ENCODE data around the gene ENTREP3. TPM values are rescaled to one million over a fixed set of nuclear protein-coding genes. Genes with fewer than 3 reads are reported as not detected.

ENTREP3 gene
- total RNA-seq, 1 experiment from 2014 or later: 12.6 TPM

- no peak for DNase-seq (ENCODE audit: low spot score)
Observed at GRCh38 chr1:155279268-155279667, 24.0 kb upstream of the ENTREP3 start.

GRCh38 chr1:155278689-155279160 lies 23.4 kb upstream of the ENTREP3 start:
- DNase-seq (ENCODE audit: low spot score): no peak

- DNase-seq (ENCODE audit: low spot score): peak; percentile 60
Observed at GRCh38 chr1:155277902-155278688, 22.8 kb upstream of the ENTREP3 start.

GRCh38 chr1:155277070-155277901 lies 22.0 kb upstream of the ENTREP3 start, which contains the start of gene HCN3:
TSS of gene HCN3 (plus strand) at chr1:155277463. CDS start at chr1:155277591, 128 bp downstream.
- peak; percentile 98 for DNase-seq (ENCODE audit: low spot score)

- DNase-seq (ENCODE audit: low spot score): peak; percentile 97
Observed at GRCh38 chr1:155273343-155274245, 18.3 kb upstream of the ENTREP3 start, which contains the start of gene CLK2. TSS of gene CLK2 (minus strand) at chr1:155273504. CDS start at chr1:155270977, 2,527 bp downstream.

- DNase-seq (ENCODE audit: low spot score): peak; percentile 58
Observed at GRCh38 chr1:155272466-155273342, 17.4 kb upstream of the ENTREP3 start.

DNA sequence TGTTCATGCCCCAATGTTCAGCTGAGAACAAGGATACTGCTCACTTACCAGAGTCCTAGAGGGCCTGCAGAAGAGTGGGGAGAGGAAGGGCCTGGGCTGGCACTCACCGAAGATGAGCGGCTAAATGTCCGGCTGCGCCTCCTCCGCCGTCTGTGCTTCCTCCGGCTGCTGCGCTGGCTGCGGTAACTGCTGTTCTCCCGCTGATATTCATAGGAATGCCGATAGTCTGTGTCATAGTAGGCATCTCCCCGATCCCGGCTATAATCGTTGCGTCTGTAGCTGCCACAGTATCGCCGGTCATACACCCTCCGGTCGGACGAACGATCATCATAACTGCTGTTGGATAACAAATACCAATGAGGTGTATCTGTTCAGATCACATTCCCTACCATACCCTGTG lies 14.1 kb upstream of the ENTREP3 start:
- DNase-seq (ENCODE audit: low spot score): no peak

DNA sequence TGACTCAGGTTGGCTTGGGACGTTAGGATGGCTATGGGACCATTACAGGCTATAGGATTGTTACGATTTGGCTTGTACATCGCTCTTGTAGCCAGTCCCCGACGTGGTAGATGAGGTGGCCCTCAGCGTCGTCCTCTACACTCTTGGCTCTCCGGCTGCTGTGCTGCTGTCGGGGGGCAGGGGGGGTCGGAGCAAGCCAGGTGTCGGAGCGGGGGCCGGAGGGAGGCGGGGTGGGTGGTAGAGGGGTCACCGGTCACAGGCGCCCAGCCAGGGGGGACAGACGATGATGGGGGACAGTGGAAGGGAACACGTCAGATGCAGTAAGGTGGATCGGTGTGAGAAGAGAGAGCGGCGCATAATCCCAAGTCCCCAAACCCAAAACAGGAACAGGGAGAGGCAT lies 13.3 kb upstream of the ENTREP3 start:
- DNase-seq (ENCODE audit: low spot score): no peak

GRCh38 chr1:155267373-155267772 lies 12.1 kb upstream of the ENTREP3 start:
- no peak for DNase-seq (ENCODE audit: low spot score)

- DNase-seq (ENCODE audit: low spot score): no peak
Observed at GRCh38 chr1:155266553-155266952, 11.3 kb upstream of the ENTREP3 start.

DNA sequence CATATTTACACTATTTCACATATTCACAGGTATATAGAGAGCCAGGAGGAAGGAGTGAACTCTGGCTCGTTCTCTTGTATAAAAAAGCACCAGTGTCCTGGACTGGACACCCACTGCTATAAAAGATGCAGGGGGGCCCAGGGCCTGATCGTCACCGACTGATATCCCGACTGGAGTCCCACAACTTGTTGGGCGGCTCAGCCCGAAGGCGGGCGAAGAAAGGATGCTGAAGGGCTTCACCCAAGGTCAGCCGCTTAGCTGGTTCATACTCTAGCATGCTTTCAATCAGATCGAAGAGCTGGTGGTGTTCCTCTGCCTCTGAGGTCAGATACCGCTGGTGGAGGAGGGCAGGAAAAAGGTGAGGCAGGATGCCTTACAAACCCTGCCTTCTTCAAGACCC lies 7.8 kb upstream of the ENTREP3 start:
- no peak for DNase-seq (ENCODE audit: low spot score)

DNA sequence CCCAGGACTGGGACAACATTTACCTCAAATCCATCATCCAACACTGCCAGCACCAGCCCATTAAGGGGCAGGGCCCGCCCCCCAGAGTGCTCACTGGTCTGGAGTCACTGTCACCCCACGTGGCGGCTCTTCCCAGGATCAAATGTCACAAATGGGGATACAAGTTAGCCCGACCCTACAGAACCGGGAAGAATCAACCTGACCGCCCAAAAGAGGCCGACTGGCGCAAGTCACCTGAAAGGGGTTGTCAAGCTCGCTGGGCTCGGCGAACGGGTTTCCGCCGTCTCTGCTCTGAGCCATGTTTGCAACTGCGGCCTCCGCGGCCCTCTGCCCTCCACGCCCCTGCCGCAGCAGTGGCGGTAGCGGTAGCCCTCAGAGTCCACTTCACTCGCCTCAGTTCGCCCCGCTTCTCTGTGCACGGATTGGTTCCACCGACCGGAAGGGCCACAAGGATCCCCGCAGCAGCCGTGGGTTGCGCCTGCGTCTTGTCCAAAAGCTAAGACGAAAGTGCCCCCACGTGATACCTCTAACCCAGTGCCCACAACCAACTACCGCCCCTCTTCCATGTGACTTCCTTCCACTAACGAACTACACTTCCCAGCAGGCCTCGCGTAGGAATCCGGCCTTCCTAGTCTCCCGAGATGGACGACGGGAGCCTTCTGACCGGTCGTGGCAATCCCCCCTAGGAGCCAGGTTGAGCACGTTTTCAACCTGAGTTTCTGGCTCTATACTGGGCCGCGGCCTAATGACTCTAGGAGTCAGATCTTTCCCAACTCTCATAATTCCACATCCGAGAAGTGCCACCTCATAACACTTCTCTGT lies 6.8 kb upstream of the ENTREP3 start, which contains the start of gene SCAMP3:
Gene SCAMP3, minus strand, starts transcription at position 509 of the 822 bp plus-strand sequence. Its CDS starts 209 bp downstream, at position 300.
- DNase-seq (ENCODE audit: low spot score): peak; percentile 97

DNA sequence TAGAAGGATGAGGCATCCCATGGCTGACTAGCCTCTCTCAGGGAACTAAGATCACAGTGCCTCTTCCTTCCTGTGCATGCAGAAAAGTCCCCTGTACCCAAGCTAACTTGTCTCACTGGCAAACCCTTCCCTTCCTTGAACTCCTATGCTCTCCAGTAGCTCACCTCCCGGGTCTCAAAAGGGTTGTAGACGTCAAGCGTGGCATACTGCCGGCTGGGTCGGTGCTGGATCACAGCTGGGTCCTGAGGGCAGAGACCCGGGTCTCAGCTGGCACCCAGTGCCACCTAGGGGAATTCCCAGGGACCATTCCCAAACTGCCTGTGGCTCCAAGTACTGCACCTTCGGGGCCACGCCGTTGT lies 6.2 kb upstream of the ENTREP3 start:
- peak; percentile 55 for DNase-seq (ENCODE audit: low spot score)

GRCh38 chr1:155260276-155260675 lies 5.0 kb upstream of the ENTREP3 start:
- no peak for DNase-seq (ENCODE audit: low spot score)

GRCh38 chr1:155256058-155256852 lies 972 bp upstream of the ENTREP3 start:
- DNase-seq (ENCODE audit: low spot score): no peak

- DNase-seq (ENCODE audit: low spot score): no peak
Observed at GRCh38 chr1:155254714-155255242, 505 bp downstream of the ENTREP3 start.

- DNase-seq (ENCODE audit: low spot score): no peak
Observed at GRCh38 chr1:155254228-155254713, 1.0 kb downstream of the ENTREP3 start.

DNA sequence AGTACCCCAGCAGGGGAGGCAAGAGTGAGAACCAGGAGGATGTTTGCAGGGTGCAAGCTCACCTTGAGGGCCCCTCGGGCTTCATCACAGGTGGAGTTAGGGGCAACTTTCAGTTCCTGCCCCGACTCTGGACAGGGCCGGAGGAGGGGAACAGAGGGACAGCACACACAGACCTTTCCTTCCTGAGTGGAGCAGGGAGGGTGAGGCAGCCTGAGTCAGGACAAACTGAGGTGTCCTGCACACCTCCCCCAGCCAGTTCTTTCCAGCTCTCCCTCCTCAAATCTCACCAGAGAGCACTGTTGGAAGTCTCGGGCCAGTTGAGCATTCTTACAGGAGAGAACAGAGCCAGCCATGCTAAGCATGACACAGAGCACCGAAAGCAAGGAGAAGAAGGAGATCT lies 1.5 kb downstream of the ENTREP3 start:
- DNase-seq (ENCODE audit: low spot score): no peak

Measured in HT-29 (cell line).